T-helper 2 cell treated with Interferon-gamma antibody and Interleukin-4, amounts not matched to agents 100 ng/mL and 5 ng/mL, for 36 hours (primary cell): Measurements from ENCODE around the gene RNF115. TPM values are rescaled to one million over a fixed set of nuclear protein-coding genes. Genes with fewer than 3 reads are reported as not detected.
"Not testable (repeated sequence)": the region's sequence is repeated elsewhere in the genome, so short reads cannot be mapped to it uniquely, and the experiment has no call there.

Source experiments
- intact Hi-C: fragments of 100-400 bp; cut with micrococcal nuclease; formaldehyde crosslinking; loops from one replicate; pipeline ENCODE4 v1.15.1; 2023
- total RNA-seq: library from RNA; stranded (reverse); gene quantifications from 2 replicates; pipeline ENCODE4 v1.2.3, GENCODE V29; 2022

The RNF115 gene
- total RNA-seq, 1 donor from 2014 or later, result 16.4 TPM

DNA sequence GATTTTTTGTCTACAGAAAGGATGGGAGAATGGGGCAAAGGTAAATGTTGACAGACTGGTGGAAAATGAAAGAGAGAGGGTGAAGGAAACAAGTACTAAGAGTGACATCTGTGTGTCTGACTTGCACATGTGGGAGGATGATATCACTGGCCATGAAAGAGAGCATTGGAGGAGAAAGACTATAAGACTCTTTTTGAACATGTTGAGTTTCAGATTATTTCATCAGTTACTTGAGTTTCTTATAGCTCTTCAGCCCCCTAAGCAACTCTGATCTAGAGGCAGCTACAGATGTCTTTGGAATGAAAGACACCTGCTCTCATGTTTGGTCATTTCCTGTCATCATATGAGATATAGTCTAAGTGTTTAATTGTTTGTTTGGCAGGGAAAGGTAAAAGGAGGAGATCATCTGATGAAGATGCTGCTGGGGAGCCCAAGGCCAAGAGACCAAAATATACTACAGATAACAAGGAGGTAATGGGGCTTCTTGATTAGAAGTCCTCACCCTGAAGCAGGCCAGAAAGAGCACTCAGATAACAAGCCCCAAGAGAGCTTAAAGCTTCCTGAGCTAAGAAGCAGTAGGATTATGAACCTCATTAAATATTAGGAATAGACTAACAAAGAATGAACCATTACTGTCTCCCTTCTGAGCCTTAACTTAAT, 4.6 kb upstream of the RNF115 start:
- intact Hi-C loops, result no loop called here

DNA sequence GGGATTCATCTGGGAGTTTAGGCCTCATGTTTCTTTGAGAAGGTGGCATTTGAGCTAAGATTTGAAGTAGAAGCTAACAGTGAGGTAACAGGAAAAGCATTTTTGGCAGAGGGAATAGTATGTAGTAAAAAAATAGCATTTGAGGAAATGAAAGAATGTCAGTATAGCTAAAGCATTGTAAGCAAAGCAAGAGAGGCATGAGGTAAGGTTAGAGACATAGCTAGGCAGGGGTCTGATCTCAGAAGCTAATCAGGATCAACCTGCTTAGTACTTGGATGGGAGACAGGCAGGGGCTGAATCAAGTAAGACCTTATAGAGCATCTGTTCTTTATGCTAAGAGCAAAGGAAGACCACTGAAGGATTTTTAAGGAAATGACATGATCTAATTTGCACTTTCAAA, 4.1 kb upstream of the RNF115 start:
- intact Hi-C loops, result no loop called here

DNA sequence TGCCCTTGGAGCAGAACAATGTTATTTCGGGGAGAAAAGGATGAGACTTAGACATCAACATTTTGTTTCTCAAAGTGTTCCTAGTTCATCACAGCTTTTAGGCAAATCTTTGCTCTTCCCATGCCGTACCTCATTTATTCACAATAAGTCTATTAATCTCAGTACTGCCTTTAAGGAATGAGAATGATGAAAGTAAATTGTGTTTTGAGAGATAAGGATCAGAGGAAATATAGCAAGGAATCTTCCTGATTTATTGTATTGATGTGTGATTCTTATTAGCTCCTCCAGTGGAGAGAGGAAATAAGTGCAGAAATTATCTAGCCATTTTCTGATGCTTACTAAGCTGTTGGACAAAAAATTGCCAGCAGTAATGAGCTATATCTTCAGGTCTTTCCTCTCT, 2.1 kb upstream of the RNF115 start:
- intact Hi-C loops, result no loop called here

DNA sequence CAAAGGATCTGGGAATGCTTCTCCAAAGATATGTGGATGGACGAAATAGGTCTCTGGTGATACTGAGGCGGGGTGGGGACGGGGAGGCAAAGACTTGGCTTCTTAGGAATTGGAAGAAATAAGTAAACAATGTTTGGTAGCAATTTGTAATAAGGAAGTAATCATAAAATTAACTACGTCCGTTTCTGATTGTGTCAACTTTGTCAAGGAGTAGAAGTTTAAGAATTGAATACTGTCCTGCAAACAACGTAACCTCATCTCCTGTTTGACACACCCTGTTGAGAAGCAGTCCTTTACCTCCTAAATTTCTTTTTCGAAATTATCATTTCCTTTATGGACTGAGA, 576 bp upstream of the RNF115 start:
- intact Hi-C loops, result loop anchor here (2.0 kb wide), 1 partner anchor 40 kb away; no protein-coding TSS in a partner anchor

DNA sequence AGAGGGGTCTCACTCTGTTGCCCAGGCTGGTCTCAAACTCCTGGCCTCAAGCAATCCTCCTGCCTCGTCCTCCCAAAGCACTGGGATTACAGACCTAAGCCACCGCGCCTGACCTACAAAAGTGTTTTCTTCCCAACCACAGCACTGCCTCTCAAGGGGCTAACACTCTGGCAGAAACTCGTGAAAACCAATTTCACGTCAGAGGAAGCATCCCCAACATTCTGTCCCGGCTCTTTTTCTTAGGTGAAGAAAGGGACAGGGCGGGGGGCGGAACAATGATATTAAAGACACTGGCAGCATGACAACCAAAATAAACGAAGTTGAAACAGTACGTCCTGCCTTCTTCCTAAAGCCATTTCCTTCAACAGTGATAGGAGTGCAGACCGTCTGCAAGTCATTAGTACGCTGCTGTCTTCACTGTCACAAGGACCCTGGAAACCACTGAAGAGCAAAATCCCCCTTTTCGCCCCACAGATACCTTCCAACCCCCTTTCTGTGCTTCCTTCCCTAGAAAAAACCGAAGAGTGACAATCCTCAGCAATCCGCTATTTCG, 1.0 kb downstream of the RNF115 start:
- intact Hi-C loops, result not testable (repeated sequence)

DNA sequence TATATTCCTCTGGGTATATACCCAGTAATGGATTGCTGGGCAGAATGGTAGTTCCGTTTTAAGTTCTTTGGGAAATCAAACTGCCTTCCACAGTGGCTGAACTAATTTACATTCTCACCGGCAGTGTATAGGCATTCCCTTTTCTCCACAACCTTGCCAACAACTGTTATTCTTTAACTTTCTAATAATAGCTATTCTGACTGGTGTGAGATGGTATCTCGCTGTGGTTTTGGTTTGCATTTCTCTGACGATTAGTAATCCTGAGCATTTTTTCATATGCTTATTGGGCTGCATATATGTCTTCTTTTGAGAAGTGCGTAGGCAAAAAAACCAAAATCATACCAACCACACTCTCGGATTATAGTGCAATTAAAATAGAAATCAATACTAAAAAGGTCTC, 5.8 kb downstream of the RNF115 start:
- intact Hi-C loops, result not testable (repeated sequence)

DNA sequence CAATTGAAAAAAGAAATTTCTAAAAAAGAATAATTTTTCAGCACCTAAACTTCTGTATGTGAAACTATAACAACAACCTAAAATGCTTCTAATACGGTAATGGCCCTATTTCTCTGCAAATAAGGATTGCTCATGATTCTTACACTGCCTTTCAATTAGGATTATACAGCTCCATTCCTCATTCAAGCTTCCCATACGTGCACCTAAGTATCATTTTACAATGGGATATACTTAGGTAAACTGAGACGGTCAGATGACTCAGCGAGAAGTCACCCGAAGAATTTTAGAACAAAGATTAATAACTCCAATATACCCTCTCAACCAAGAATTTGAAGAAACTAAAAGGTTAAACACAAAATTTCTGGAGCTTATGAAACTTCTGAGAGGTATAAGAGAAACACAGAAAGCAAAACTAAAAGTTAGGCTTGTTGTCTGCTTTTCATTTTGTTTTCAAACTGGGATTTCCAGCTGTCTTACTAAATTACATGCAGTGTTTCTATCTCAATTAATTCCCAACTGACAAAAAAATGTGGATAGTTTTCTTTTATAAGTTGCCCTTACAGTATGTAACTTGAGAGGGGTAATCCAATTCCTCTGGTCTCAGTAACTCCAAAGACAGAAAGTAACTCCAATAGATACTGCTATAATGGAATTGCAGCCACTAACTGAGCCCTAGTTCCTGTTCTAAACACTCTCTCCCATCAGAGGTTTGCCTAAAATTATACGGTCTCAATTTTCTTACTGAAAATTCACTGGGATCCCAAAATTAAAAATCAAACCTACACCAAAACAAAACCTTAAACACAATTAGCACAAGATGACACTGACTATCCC, 10.7 kb downstream of the RNF115 start:
- intact Hi-C loops, result not testable (repeated sequence)

DNA sequence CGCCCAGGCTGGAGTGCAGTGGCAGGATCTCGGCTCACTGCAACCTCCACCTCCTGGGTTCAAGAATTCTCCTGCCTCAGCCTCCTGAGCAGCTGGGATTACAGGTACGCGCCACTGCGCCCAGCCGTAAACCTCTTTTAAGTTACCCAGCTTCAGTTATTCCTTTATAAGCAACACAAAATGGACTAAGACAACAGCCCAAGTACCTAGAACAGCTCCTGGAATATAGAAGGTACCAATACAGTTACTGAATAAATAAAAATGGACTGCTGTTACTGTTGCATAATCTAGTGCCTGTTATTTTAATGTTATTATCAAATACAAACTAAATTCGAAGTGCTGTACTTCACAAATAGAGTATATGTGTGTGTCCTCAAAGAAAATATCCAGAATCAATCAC, 17.1 kb downstream of the RNF115 start:
- intact Hi-C loops, result no loop called here

DNA sequence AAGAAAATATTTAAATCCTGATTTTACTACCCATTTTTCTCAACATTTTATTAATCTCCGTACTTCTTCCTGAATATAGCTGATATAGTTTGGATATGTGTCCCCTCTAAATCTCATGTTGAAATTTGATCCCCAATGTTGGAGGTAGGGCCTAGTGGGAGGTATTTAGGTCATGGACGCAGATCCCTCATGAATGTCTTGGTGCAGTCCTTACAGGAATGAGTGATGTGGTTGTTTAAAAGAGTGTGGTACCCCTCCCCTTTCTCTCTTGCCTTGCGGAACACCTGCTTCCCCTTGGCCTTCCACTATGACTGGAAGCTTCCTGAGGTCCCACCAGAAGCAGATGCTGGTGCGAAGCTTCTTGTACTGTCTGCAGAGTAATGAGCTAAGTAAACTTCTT, 17.5 kb downstream of the RNF115 start:
- intact Hi-C loops, result no loop called here

DNA sequence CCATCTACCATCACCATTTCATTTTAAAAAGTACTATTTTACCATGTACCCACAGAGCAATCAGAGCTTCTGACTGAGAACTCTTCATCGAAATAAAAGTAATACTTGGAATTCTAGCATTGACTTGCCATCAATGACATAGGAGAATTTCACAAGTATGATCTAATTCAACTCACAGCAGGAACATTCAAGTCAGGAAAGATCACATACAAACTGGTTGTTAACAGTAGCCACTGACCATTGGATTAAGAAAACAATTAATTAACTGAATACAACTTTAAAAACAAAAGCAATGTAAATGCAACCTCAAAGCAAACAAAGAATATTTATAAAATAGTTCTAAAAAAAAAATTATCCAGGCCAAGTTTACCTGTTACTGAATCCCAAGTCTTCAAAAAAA, 18.8 kb downstream of the RNF115 start:
- intact Hi-C loops, result no loop called here

DNA sequence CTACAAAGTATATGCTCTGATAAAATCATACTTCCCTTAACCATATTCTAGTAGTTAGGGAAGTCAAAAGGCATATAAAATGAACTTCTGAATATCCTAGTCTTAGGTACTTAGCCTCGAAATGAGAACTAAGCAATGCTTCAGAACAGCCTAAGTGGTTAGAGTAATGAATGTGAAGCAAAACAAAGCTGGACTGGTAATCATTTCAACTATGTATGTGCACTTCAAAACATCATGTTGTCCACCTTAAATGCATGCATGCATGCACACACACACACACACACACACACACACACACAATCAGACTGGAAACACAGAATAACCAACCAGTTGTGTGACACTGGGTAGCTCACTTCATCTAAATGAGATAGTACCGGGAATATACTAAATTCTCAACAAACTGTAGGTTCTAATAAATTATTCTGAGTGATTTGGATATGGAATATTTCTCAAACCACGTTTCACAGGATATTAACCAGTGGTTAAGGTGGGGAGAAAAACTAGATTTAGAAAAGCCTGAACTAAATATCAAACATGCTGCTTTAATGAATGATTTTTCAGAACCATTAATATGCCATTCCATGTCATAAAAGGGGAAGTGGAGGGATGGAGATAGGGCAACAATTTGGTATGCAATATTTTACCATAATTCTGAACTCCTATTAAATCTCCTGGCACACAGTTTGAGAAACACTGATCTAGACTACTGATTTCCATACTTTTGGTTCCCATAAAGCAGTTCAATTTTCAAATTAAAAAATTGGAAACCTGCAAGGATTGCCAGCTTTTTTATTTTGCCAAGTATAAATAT, 19.5 kb downstream of the RNF115 start:
- intact Hi-C loops, result no loop called here

DNA sequence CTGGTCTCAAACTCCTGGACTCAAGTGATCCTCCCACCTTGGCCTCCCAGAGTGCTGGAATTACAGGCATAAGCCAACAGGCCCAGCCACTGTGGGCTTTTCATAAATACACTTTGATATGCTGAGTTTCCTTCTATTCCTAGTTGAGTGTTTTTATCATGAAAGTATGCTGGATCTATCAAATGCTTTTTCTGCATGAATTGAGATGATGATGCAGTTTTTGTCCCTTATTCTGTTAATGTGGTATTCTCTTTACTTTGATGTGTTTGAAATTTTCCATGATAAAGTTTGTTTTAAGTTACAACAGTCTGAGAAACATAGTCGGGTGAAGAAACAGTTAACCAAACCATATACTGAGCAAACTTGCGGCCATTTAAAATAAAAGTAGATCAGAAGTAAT, 24.1 kb downstream of the RNF115 start:
- intact Hi-C loops, result no loop called here

DNA sequence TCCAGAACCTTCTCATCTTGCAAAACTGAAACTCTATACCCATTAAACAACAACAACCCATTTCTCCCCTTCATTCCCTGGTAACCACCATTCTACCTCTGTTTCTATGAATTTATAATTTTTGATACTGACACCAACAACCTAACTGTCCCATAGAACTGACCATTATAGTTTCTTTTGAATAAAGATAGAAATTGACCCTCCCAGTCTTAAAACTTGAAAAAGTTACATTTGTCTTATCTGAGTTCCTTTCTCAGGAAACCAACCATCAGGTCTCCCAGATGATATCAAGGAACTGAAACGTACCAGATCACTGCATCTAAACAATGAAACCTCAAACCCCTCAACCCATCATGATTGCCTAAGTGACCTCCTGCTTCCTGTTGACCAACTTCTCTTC, 27.1 kb downstream of the RNF115 start:
- intact Hi-C loops, result no loop called here

DNA sequence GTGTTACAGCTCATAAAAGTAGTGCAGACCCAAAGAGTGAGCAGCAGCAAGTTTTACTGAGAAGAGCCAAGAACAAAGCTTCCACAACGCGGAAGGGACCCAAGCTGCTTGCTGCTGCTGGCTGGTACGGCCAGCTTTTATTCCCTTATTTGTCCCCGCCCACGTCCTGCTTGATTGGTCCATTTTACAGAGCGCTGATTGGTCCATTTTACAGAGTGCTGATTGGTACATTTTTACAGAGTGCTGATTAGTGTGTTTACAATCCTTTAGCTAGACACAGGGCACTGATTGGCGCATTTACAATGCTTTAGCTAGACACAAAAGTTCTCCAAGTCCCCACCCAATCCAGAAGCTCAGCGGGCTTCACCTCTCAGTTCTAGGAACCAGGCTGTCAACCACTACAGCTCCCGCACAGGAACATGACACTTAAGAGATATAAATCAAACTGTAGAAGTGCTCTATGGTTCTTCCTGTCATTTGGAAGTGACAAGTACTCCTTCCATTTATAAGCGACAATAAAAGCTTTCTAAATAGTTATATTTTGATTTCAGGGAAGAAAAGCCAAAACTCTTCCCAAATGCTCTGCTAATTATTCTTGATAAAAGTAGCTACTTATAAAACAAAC, 28.5 kb downstream of the RNF115 start:
- intact Hi-C loops, result no loop called here

DNA sequence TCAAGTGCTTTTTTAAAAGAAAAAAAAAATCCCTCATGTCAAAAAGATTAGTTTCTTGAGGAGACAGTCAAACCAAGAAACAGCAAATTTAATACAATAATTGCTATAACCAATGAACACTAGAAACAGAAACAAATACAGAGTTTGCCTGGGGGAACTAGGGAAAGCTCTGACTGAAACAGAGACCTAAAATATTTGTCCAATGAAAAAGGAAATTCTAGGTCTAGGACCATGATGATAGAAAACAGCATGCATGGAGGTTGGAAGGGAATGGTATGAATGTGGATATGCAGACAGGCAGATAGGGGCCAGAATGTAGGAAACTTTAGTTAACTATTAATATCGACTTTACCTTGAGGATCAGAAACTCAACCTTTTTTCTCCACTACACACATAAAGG, 31.4 kb downstream of the RNF115 start:
- intact Hi-C loops, result no loop called here

DNA sequence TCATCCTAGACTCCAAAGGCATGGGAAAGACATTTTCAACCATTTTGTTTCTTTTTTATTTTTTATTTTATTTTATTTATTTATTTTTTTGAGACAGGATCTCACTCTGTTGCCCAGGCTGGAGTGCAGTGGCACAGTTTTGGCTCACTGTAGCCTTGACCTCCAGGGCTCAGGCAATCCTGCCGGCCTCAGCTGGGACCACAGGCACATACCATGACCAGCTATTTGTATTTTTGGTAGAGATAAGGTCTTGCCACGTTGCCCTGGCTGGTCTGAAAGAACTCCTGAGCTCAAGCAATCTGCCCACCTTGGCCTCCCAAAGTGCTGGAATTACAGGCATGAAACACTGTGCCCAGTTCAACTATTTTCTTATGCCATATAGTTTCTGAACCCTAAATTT, 32.0 kb downstream of the RNF115 start:
- intact Hi-C loops, result not testable (repeated sequence)

DNA sequence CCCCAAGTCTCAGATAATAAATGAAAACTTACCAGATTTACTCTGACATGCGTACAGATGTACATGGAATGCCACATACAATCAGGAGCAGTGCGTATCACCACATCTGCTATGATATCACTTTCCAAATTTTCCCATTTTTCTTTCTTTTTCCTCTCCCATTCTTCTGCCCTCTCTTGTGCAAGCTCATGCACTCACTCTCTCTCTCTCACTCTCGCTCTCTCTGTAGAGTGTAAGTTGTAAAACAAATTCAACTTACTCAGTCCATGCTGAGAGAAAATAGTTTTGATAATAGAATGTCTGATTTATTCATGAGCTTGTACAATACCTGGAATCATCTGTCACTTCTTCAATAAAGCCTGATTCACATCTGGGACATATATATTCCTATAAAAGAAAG, 35.3 kb downstream of the RNF115 start:
- intact Hi-C loops, result no loop called here

DNA sequence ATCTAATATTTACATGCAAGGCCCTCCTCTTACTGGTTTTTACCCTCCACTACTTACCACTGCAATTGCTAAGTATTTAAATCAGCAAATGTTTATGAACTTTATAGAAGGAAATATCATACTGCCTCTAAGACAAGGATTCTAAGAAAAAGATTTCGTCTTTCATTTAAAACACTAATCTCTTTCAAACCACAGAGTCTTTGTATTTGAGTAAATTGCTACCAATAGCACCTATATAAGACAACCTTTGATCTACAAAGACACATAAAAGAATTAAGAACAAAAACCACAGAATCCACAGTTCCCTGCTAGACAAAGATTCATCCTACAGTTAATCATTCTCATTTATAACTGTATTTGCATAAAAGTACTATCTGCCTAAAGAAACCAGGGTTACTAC, 37.6 kb downstream of the RNF115 start:
- intact Hi-C loops, result no loop called here

DNA sequence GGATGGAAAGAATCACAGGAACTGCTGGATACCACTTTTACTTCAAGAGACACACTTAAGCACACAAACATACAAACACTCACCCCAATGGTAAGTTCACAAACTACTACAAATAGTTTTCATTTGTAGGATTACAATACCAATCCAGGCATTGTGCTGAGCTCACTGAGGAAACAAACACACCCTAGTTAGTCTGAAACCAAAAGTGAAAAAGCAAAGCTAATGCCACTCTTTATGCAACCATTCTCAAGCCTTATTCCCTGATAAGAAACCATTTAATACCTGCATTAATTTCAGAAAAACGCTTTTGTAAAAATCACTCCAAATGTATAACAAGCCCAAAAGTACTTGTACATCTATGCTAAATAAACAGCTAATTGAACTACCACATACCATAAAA, 38.3 kb downstream of the RNF115 start:
- intact Hi-C loops, result loop anchor here (2.0 kb wide), 1 partner anchor 39 kb away; the partner anchor contains the start of genes POLR3C and RNF115

DNA sequence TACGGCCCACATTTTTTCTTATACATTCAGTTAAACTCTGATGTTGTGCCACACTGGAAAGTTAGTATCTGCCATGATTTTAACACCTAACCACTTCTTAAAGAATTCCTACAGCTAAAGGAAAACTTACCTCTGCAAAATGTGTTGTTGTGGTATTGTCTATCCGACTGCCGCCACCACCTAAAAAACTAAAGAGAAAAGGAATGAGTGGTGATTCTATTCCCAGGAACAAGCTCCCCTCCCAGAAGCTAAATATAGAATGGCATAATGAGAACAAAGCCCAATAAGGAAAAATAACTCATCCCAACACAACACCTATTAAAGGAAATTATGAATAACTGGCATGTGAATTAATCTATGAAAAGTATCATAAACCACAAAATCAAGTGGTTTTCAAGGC, 39.5 kb downstream of the RNF115 start:
- intact Hi-C loops, result loop anchor here (2.0 kb wide), 1 partner anchor 40 kb away; the partner anchor contains the start of genes POLR3C and RNF115
